Measurements from ENCODE around the gene TBCC. TPM values are rescaled to one million over a fixed set of nuclear protein-coding genes. Genes with fewer than 3 reads are reported as not detected.
A peak's percentile ranks its signal among the peaks of the same experiment; 100 is the strongest.

Gene TBCC
- total and polyA plus RNA-seq, 4 donors = 24.3 to 35.8 (median 29.4) TPM

- DNase-seq (ENCODE audit: low read depth in 4 of 6, low spot score in 6 of 6) = no peak
- H3K4me3 ChIP-seq (ENCODE audit: low read depth, low read length) = no peak overlapping the region
- peaks cover 5% of the 10 kb centered on the region for H3K36me3 ChIP-seq (ENCODE audit: control insufficient read depth, insufficient read depth, low read length)
- no peaks in the 10 kb centered on the region for H3K9me3 ChIP-seq (ENCODE audit: control insufficient read depth, insufficient read depth, low read length)
- H3K27ac ChIP-seq (ENCODE audit: low read depth, low read length) = no peak overlapping the region
- H3K27me3 ChIP-seq (ENCODE audit: control insufficient read depth, insufficient read depth, low read length) = no peaks in the 10 kb centered on the region
- peaks cover 6% of the 10 kb centered on the region for H3K4me1 ChIP-seq (ENCODE audit: control insufficient read depth, insufficient read depth, low read length)
These were observed 19.9 kb downstream of the TBCC start for GRCh38 chr6:42726026-42726425.

- Histone ChIP-seq H3K4me3 (ENCODE audit: low read depth, low read length) (no peak overlapping the region), H3K27ac (ENCODE audit: low read depth, low read length) (no peak overlapping the region), H3K36me3 (ENCODE audit: control insufficient read depth, insufficient read depth, low read length) (peaks cover 5% of the 10 kb centered on the region), H3K9me3 (ENCODE audit: control insufficient read depth, insufficient read depth, low read length) (no peaks in the 10 kb centered on the region), H3K27me3 (ENCODE audit: control insufficient read depth, insufficient read depth, low read length) (no peaks in the 10 kb centered on the region), H3K4me1 (ENCODE audit: control insufficient read depth, insufficient read depth, low read length) (peaks cover 6% of the 10 kb centered on the region)
- DNase-seq (ENCODE audit: low read depth in 4 of 6, low spot score in 6 of 6) = no peak
These were observed 21.1 kb downstream of the TBCC start for GRCh38 chr6:42724825-42725224.

GRCh38 chr6:42722497-42722896 is 23.4 kb downstream of the TBCC start, which contains the start of gene PRPH2:
PRPH2 (minus strand) TSS chr6:42722597; CDS start chr6:42722334, 263 bp downstream.
- 92% methylated on average over 5 of the region's 6 CpGs for WGBS (ENCODE audit: insufficient coverage)
- peaks cover 5% of the 10 kb centered on the region for H3K36me3 ChIP-seq (ENCODE audit: control insufficient read depth, insufficient read depth, low read length)
- H3K27ac ChIP-seq (ENCODE audit: low read depth, low read length) = no peak within 1 kb of the TSS
- DNase-seq (ENCODE audit: low read depth in 4 of 6, low spot score in 6 of 6) = no peak
- no peaks in the 10 kb centered on the region for H3K9me3 ChIP-seq (ENCODE audit: control insufficient read depth, insufficient read depth, low read length)
- H3K4me1 ChIP-seq (ENCODE audit: control insufficient read depth, insufficient read depth, low read length) = peaks cover 5% of the 10 kb centered on the region
- H3K4me3 ChIP-seq (ENCODE audit: low read depth, low read length) = no peak within 1 kb of the TSS
- no peaks in the 10 kb centered on the region for H3K27me3 ChIP-seq (ENCODE audit: control insufficient read depth, insufficient read depth, low read length)

- Histone ChIP-seq H3K36me3 (ENCODE audit: control insufficient read depth, insufficient read depth, low read length) (peaks cover 5% of the 10 kb centered on the region), H3K27me3 (ENCODE audit: control insufficient read depth, insufficient read depth, low read length) (no peaks in the 10 kb centered on the region), H3K4me1 (ENCODE audit: control insufficient read depth, insufficient read depth, low read length) (no peaks in the 10 kb centered on the region), H3K27ac (ENCODE audit: low read depth, low read length) (no peak overlapping the region), H3K4me3 (ENCODE audit: low read depth, low read length) (no peak overlapping the region), H3K9me3 (ENCODE audit: control insufficient read depth, insufficient read depth, low read length) (no peaks in the 10 kb centered on the region)
- no peak for DNase-seq (ENCODE audit: low read depth in 4 of 6, low spot score in 6 of 6)
- 81% methylated on average over 6 of the region's 8 CpGs for WGBS (ENCODE audit: insufficient coverage)
These were observed 25.2 kb downstream of the TBCC start for GRCh38 chr6:42720739-42721138.

- H3K27ac ChIP-seq (ENCODE audit: low read depth, low read length) = no peak overlapping the region
- WGBS (ENCODE audit: insufficient coverage) = 84% methylated on average over 2 of the region's 4 CpGs
- DNase-seq (ENCODE audit: low read depth in 4 of 6, low spot score in 6 of 6) = no peak
- no peaks in the 10 kb centered on the region for H3K36me3 ChIP-seq (ENCODE audit: control insufficient read depth, insufficient read depth, low read length)
- no peaks in the 10 kb centered on the region for H3K4me1 ChIP-seq (ENCODE audit: control insufficient read depth, insufficient read depth, low read length)
- H3K27me3 ChIP-seq (ENCODE audit: control insufficient read depth, insufficient read depth, low read length) = no peaks in the 10 kb centered on the region
- no peak overlapping the region for H3K4me3 ChIP-seq (ENCODE audit: low read depth, low read length)
- no peaks in the 10 kb centered on the region for H3K9me3 ChIP-seq (ENCODE audit: control insufficient read depth, insufficient read depth, low read length)
These were observed 30.0 kb downstream of the TBCC start for GRCh38 chr6:42715871-42716270.

GRCh38 chr6:42714098-42714761 is 31.7 kb downstream of the TBCC start:
- Histone ChIP-seq H3K36me3 (ENCODE audit: control insufficient read depth, insufficient read depth, low read length) (no peaks in the 10 kb centered on the region), H3K27me3 (ENCODE audit: control insufficient read depth, insufficient read depth, low read length) (no peaks in the 10 kb centered on the region), H3K4me3 (ENCODE audit: low read depth, low read length) (no peak overlapping the region), H3K4me1 (ENCODE audit: control insufficient read depth, insufficient read depth, low read length) (peaks cover 9% of the 10 kb centered on the region), H3K27ac (ENCODE audit: low read depth, low read length) (no peak overlapping the region), H3K9me3 (ENCODE audit: control insufficient read depth, insufficient read depth, low read length) (no peaks in the 10 kb centered on the region)
- no CpG with 5 or more reads among the region's 4 CpGs for WGBS (ENCODE audit: insufficient coverage)
- no peak for DNase-seq (ENCODE audit: low read depth in 4 of 6, low spot score in 6 of 6)

GRCh38 chr6:42711930-42712329 is 34.0 kb downstream of the TBCC start:
- Histone ChIP-seq H3K9me3 (ENCODE audit: control insufficient read depth, insufficient read depth, low read length) (no peaks in the 10 kb centered on the region), H3K36me3 (ENCODE audit: control insufficient read depth, insufficient read depth, low read length) (no peaks in the 10 kb centered on the region), H3K27ac (ENCODE audit: low read depth, low read length) (no peak overlapping the region), H3K4me3 (ENCODE audit: low read depth, low read length) (no peak overlapping the region), H3K4me1 (ENCODE audit: control insufficient read depth, insufficient read depth, low read length) (peaks cover 9% of the 10 kb centered on the region), H3K27me3 (ENCODE audit: control insufficient read depth, insufficient read depth, low read length) (no peaks in the 10 kb centered on the region)
- DNase-seq (ENCODE audit: low read depth in 4 of 6, low spot score in 6 of 6) = no peak
- WGBS (ENCODE audit: insufficient coverage) = 100% methylated on average over 3 of the region's 5 CpGs

GRCh38 chr6:42710316-42710715 is 35.6 kb downstream of the TBCC start:
- no peaks in the 10 kb centered on the region for H3K36me3 ChIP-seq (ENCODE audit: control insufficient read depth, insufficient read depth, low read length)
- no peaks in the 10 kb centered on the region for H3K9me3 ChIP-seq (ENCODE audit: control insufficient read depth, insufficient read depth, low read length)
- no peak overlapping the region for H3K4me3 ChIP-seq (ENCODE audit: low read depth, low read length)
- 6% methylated on average over 1 of the region's 9 CpGs for WGBS (ENCODE audit: insufficient coverage)
- DNase-seq (ENCODE audit: low read depth in 4 of 6, low spot score in 6 of 6) = peak in 1 of 6 donors; percentile 19
- no peak overlapping the region for H3K27ac ChIP-seq (ENCODE audit: low read depth, low read length)
- H3K4me1 ChIP-seq (ENCODE audit: control insufficient read depth, insufficient read depth, low read length) = peaks cover 9% of the 10 kb centered on the region
- no peaks in the 10 kb centered on the region for H3K27me3 ChIP-seq (ENCODE audit: control insufficient read depth, insufficient read depth, low read length)

GRCh38 chr6:42709871-42710270 is 36.0 kb downstream of the TBCC start:
- Histone ChIP-seq H3K4me3 (ENCODE audit: low read depth, low read length) (no peak overlapping the region), H3K27me3 (ENCODE audit: control insufficient read depth, insufficient read depth, low read length) (no peaks in the 10 kb centered on the region), H3K27ac (ENCODE audit: low read depth, low read length) (no peak overlapping the region), H3K4me1 (ENCODE audit: control insufficient read depth, insufficient read depth, low read length) (peaks cover 9% of the 10 kb centered on the region), H3K36me3 (ENCODE audit: control insufficient read depth, insufficient read depth, low read length) (no peaks in the 10 kb centered on the region), H3K9me3 (ENCODE audit: control insufficient read depth, insufficient read depth, low read length) (no peaks in the 10 kb centered on the region)
- DNase-seq (ENCODE audit: low read depth in 4 of 6, low spot score in 6 of 6) = no peak
- 95% methylated on average over 6 of the region's 6 CpGs for WGBS (ENCODE audit: insufficient coverage)

GRCh38 chr6:42708096-42708495 is 37.8 kb downstream of the TBCC start:
- Histone ChIP-seq H3K4me1 (ENCODE audit: control insufficient read depth, insufficient read depth, low read length) (peaks cover 9% of the 10 kb centered on the region), H3K36me3 (ENCODE audit: control insufficient read depth, insufficient read depth, low read length) (no peaks in the 10 kb centered on the region), H3K27ac (ENCODE audit: low read depth, low read length) (no peak overlapping the region), H3K9me3 (ENCODE audit: control insufficient read depth, insufficient read depth, low read length) (no peaks in the 10 kb centered on the region), H3K27me3 (ENCODE audit: control insufficient read depth, insufficient read depth, low read length) (no peaks in the 10 kb centered on the region), H3K4me3 (ENCODE audit: low read depth, low read length) (no peak overlapping the region)
- no peak for DNase-seq (ENCODE audit: low read depth in 4 of 6, low spot score in 6 of 6)
- 93% methylated on average over 10 of the region's 11 CpGs for WGBS (ENCODE audit: insufficient coverage)
